PFSK-1 (cell line): ENCODE data around the gene AFM.

Experiments
- POLR2AphosphoS5 ChIP-seq: IDR thresholded peaks from 2 replicates; pipeline ENCODE4 v1.6.1; 2012; ENCODE audit warnings: low read depth, mild to moderate bottlenecking, control low read depth, low read length, moderate library complexity
- SIN3A ChIP-seq: IDR thresholded peaks from 2 replicates; pipeline ENCODE4 v1.6.1; 2012; ENCODE audit warnings: mild to moderate bottlenecking, low read length, moderate library complexity, borderline replicate concordance; ENCODE audit not compliant: insufficient read depth
- TAF1 ChIP-seq: IDR thresholded peaks from 2 replicates; pipeline ENCODE4 v1.6.1; 2012; ENCODE audit warnings: low read length, control low read depth, borderline replicate concordance; ENCODE audit not compliant: insufficient read depth
- TF ChIP-seq, protein P1 (sequence below), 2 experiments: IDR thresholded peaks; 2 replicates each; pipeline versions ENCODE4 v1.6.1 to v1.8.0; 2011 to 2012; ENCODE audit warnings: low read depth in 2 of 2, low read length in 2 of 2, control low read depth in 1 of 2, inconsistent platforms in 1 of 2, mild to moderate bottlenecking in 1 of 2, moderate library complexity in 1 of 2; ENCODE audit not compliant: insufficient read depth in 1 of 2

DNA sequence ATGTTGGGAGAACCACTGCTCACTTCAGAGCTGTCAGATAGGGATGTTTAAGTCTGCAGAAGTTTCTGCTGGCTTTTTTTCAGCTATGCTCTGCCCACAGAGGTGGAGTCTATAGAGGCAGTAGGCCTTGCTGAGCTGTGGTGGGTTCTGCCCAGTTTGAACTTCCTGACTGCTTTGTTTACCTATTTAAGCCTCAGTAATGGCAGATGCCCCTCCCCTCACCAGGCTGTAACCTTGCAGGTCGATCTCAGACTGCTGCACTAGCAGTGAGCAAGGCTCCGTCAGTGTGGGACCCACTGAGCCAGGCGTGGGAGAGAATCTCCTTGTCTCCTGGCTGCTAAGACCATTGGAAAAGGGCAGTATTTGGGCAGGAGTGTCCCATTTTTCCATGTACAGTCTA is 36.8 kb downstream of the AFM start:
- TF ChIP-seq TAF1 (no peak), SIN3A (no peak), POLR2AphosphoS5 (no peak)
- TF ChIP-seq, protein P1, sequence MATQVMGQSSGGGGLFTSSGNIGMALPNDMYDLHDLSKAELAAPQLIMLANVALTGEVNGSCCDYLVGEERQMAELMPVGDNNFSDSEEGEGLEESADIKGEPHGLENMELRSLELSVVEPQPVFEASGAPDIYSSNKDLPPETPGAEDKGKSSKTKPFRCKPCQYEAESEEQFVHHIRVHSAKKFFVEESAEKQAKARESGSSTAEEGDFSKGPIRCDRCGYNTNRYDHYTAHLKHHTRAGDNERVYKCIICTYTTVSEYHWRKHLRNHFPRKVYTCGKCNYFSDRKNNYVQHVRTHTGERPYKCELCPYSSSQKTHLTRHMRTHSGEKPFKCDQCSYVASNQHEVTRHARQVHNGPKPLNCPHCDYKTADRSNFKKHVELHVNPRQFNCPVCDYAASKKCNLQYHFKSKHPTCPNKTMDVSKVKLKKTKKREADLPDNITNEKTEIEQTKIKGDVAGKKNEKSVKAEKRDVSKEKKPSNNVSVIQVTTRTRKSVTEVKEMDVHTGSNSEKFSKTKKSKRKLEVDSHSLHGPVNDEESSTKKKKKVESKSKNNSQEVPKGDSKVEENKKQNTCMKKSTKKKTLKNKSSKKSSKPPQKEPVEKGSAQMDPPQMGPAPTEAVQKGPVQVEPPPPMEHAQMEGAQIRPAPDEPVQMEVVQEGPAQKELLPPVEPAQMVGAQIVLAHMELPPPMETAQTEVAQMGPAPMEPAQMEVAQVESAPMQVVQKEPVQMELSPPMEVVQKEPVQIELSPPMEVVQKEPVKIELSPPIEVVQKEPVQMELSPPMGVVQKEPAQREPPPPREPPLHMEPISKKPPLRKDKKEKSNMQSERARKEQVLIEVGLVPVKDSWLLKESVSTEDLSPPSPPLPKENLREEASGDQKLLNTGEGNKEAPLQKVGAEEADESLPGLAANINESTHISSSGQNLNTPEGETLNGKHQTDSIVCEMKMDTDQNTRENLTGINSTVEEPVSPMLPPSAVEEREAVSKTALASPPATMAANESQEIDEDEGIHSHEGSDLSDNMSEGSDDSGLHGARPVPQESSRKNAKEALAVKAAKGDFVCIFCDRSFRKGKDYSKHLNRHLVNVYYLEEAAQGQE (IDR thresholded peaks at IDR 0.05; ENCODE audit: insufficient read depth in 1 of 2, low read depth in 2 of 2, low read length in 2 of 2) = no peak
